Mucosa of rectum (tissue), 2 donors: ENCODE data around the gene RASL12.

Source experiments
- H3K27ac ChIP-seq, 2 donors: one replicate each; pipeline ENCODE4 v1.7.0; 2013; ENCODE audit warnings: inconsistent platforms in 2 of 2, low read depth in 2 of 2, low read length in 2 of 2
- H3K27me3 ChIP-seq, 2 donors: one replicate each; pipeline ENCODE4 v1.7.0; 2013; ENCODE audit warnings: low read length in 2 of 2; ENCODE audit not compliant: control insufficient read depth in 2 of 2, insufficient read depth in 2 of 2
- H3K36me3 ChIP-seq, 2 donors: one replicate each; pipeline ENCODE4 v1.7.0; 2013; ENCODE audit warnings: low read length in 2 of 2; ENCODE audit not compliant: control insufficient read depth in 2 of 2, insufficient read depth in 2 of 2
- H3K4me1 ChIP-seq, 2 donors: one replicate each; pipeline ENCODE4 v1.7.0; 2013; ENCODE audit warnings: low read length in 2 of 2, mild to moderate bottlenecking in 1 of 2; ENCODE audit not compliant: control insufficient read depth in 2 of 2, insufficient read depth in 2 of 2
- H3K4me3 ChIP-seq, 2 donors: one replicate each; pipeline ENCODE4 v1.7.0; 2013; ENCODE audit warnings: low read length in 2 of 2
- H3K9ac ChIP-seq, 2 donors: one replicate each; pipeline ENCODE4 v1.7.0; 2013; ENCODE audit warnings: low read length in 2 of 2, low read depth in 1 of 2, mild to moderate bottlenecking in 1 of 2
- H3K9me3 ChIP-seq, 2 donors: one replicate each; pipeline ENCODE4 v1.7.0; 2013; ENCODE audit warnings: low read length in 2 of 2; ENCODE audit not compliant: control insufficient read depth in 2 of 2
- donor health status: healthy.
- donor health status: Normal muscosa, but diverticular disease.

The RASL12 gene

GRCh38 chr15:65056868-65057548 lies 10.8 kb downstream of the RASL12 start:
- Histone ChIP-seq H3K9ac (no peak overlapping the region), H3K4me1 (peaks cover 14 to 15% of the 10 kb centered on the region in 2 donors), H3K36me3 (peaks cover 3 to 12% of the 10 kb centered on the region in 2 donors), H3K27ac (peak overlapping the region in 1 of 2 donors; percentile 38), H3K9me3 (no peaks in the 10 kb centered on the region), H3K27me3 (no peaks in the 10 kb centered on the region), H3K4me3 (no peak overlapping the region)

- Histone ChIP-seq H3K27me3 (no peaks in the 10 kb centered on the region), H3K36me3 (peaks cover 8 to 17% of the 10 kb centered on the region in 2 donors), H3K4me3 (no peak overlapping the region), H3K4me1 (peaks cover 12 to 14% of the 10 kb centered on the region in 2 donors), H3K9ac (no peak overlapping the region), H3K9me3 (no peaks in the 10 kb centered on the region), H3K27ac (no peak overlapping the region)
Observed at GRCh38 chr15:65056106-65056505, 11.7 kb downstream of the RASL12 start.

GRCh38 chr15:65055201-65055870 lies 12.5 kb downstream of the RASL12 start:
- Histone ChIP-seq H3K27ac (peak overlapping the region; percentile 9 to 45), H3K4me3 (no peak overlapping the region), H3K9me3 (no peaks in the 10 kb centered on the region), H3K36me3 (peaks cover 8 to 17% of the 10 kb centered on the region in 2 donors), H3K4me1 (peaks cover 12% of the 10 kb centered on the region in 2 donors), H3K9ac (no peak overlapping the region), H3K27me3 (no peaks in the 10 kb centered on the region)

GRCh38 chr15:65054333-65055200 lies 13.2 kb downstream of the RASL12 start:
- Histone ChIP-seq H3K27me3 (no peaks in the 10 kb centered on the region), H3K36me3 (peaks cover 8 to 17% of the 10 kb centered on the region in 2 donors), H3K27ac (peak overlapping the region; percentile 9 to 45), H3K9ac (peak overlapping the region in 1 of 2 donors; percentile 34), H3K9me3 (no peaks in the 10 kb centered on the region), H3K4me3 (no peak overlapping the region), H3K4me1 (peaks cover 17 to 18% of the 10 kb centered on the region in 2 donors)

- Histone ChIP-seq H3K27me3 (no peaks in the 10 kb centered on the region), H3K9me3 (no peaks in the 10 kb centered on the region), H3K4me1 (peaks cover 20 to 21% of the 10 kb centered on the region in 2 donors), H3K36me3 (peaks cover 8 to 15% of the 10 kb centered on the region in 2 donors), H3K4me3 (no peak overlapping the region), H3K27ac (no peak overlapping the region), H3K9ac (no peak overlapping the region)
Observed at GRCh38 chr15:65052956-65053355, 14.8 kb downstream of the RASL12 start.

- Histone ChIP-seq H3K4me1 (peaks cover 12 to 21% of the 10 kb centered on the region in 2 donors), H3K9ac (no peak overlapping the region), H3K4me3 (no peak overlapping the region), H3K27me3 (no peaks in the 10 kb centered on the region), H3K27ac (no peak overlapping the region), H3K36me3 (peaks cover 12 to 13% of the 10 kb centered on the region in 2 donors), H3K9me3 (no peaks in the 10 kb centered on the region)
Observed at GRCh38 chr15:65051266-65051665, 16.5 kb downstream of the RASL12 start.

GRCh38 chr15:65050270-65050669 lies 17.5 kb downstream of the RASL12 start:
- H3K36me3 ChIP-seq, result peaks cover 12 to 13% of the 10 kb centered on the region in 2 donors
- H3K9me3 ChIP-seq, result no peaks in the 10 kb centered on the region
- H3K4me3 ChIP-seq, result no peak overlapping the region
- no peak overlapping the region for H3K9ac ChIP-seq
- peaks cover 15 to 19% of the 10 kb centered on the region in 2 donors for H3K4me1 ChIP-seq
- no peaks in the 10 kb centered on the region for H3K27me3 ChIP-seq
- H3K27ac ChIP-seq, result no peak overlapping the region

- Histone ChIP-seq H3K4me1 (peaks cover 13 to 19% of the 10 kb centered on the region in 2 donors), H3K36me3 (peaks cover 12 to 13% of the 10 kb centered on the region in 2 donors), H3K27me3 (no peaks in the 10 kb centered on the region), H3K9me3 (no peaks in the 10 kb centered on the region), H3K9ac (peak overlapping the region in 1 of 2 donors; percentile 5), H3K27ac (no peak overlapping the region), H3K4me3 (peak overlapping the region; percentile 54 to 63)
Observed at GRCh38 chr15:65049418-65049840, 18.4 kb downstream of the RASL12 start.

- Histone ChIP-seq H3K27ac (no peak overlapping the region), H3K36me3 (peaks cover 9 to 12% of the 10 kb centered on the region in 2 donors)
Observed at GRCh38 chr15:65048241-65048640, 19.6 kb downstream of the RASL12 start.

More at GRCh38 chr15:65048241-65048640, 19.6 kb downstream of the RASL12 start:
- H3K9me3 ChIP-seq, result no peaks in the 10 kb centered on the region
- H3K4me1 ChIP-seq, result peaks cover 22 to 29% of the 10 kb centered on the region in 2 donors
- H3K4me3 ChIP-seq, result no peak overlapping the region
- no peak overlapping the region for H3K9ac ChIP-seq
- no peaks in the 10 kb centered on the region for H3K27me3 ChIP-seq
